NCI-H748 (cell line): ENCODE data around the gene CRYBG2.

Experiments used
- DNase-seq: peaks from one replicate; lab custom pipeline; 2025; ENCODE audit not compliant: unreplicated experiment; lab: John Stamatoyannopoulos, UW

Gene CRYBG2

DNA sequence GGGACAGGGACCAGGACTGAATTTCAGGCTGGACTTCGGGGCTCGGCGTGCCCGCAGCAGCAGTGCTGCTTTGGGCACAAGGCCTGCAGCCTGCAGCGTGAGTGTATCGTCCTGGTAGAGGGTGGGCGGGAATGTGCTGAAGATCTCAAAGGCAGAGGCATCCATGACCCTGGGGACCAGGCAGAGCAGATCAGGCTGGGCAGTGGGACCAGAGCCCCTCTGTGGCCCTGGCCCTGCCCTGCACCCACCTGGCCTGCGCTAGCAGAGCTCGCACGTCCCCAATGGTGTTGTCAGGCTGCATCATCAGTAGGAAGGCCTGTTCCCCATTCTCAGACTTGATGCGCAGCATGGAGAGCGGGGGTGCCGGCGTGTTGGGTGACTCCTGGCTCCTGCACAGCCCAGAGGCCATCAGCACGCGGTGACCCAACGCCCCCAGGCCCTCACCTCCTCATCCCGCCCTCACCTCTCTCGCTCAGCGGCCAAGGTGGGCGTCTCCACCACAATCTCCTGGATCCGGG, 71.5 kb downstream of the CRYBG2 start:
- DNase-seq, result no peak

GRCh38 chr1:26281971-26282370, 72.0 kb downstream of the CRYBG2 start:
- DNase-seq, result peak; percentile 13

DNA sequence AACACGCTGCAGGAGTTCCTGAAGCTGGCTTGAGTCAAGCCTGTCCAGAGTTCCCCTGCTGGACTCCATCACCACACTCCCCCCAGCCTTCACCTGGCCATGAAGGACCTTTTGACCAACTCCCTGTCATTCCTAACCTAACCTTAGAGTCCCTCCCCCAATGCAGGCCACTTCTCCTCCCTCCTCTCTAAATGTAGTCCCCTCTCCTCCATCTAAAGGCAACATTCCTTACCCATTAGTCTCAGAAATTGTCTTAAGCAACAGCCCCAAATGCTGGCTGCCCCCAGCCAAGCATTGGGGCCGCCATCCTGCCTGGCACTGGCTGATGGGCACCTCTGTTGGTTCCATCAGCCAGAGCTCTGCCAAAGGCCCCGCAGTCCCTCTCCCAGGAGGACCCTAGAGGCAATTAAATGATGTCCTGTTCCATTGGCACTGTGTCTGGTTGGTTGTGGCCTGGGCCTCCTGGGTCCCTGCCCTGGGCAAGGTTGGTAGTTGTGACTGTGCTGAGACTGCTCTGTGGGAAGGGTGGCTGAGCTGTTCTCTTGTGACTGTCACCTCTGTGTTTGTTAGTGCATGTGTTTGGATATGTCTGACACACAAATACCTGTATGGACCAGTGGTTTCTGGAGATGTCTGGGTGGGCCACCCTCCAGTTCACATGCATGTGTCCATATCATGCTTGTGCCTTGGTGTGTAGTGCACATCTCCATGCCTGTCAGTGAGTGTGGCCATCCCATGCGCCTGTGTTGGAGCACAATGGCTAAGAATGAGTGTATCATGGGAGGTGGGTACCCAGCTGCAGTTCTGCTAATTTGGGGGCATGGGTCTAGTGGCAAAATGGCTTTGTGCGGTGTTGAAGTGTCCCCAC, 72.6 kb downstream of the CRYBG2 start:
- DNase-seq, result no peak

DNA sequence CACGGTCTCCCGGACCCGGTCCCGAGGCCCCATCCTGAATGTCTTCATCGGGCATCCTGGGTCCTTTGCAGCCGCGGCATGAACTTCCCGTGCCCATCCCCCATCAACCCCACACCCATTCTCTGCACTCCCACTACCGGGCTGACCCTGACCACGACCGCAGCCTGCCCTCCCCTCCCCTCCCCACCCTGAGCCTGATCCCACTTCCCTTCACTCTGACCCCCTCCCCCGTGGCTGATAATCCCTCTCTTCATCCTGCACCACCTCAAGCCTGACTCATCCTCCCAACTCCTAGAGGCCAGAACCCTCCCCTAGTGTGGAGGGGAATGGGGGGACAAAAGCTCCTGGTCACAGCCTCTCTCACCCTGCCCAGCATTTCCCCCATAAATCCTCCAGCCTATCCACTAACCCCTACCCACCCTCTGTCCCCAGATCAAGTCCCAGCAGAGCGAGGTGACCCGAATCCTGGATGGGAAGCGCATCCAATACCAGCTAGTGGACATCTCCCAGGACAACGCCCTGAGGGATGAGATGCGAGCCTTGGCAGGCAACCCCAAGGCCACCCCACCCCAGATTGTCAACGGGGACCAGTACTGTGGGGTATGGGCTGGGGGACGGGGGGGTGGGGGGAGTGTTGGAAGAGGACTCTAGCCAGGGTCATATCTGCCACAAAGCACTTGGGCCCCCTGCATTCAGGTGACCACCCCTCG, 73.4 kb downstream of the CRYBG2 start:
- DNase-seq, result no peak

DNA sequence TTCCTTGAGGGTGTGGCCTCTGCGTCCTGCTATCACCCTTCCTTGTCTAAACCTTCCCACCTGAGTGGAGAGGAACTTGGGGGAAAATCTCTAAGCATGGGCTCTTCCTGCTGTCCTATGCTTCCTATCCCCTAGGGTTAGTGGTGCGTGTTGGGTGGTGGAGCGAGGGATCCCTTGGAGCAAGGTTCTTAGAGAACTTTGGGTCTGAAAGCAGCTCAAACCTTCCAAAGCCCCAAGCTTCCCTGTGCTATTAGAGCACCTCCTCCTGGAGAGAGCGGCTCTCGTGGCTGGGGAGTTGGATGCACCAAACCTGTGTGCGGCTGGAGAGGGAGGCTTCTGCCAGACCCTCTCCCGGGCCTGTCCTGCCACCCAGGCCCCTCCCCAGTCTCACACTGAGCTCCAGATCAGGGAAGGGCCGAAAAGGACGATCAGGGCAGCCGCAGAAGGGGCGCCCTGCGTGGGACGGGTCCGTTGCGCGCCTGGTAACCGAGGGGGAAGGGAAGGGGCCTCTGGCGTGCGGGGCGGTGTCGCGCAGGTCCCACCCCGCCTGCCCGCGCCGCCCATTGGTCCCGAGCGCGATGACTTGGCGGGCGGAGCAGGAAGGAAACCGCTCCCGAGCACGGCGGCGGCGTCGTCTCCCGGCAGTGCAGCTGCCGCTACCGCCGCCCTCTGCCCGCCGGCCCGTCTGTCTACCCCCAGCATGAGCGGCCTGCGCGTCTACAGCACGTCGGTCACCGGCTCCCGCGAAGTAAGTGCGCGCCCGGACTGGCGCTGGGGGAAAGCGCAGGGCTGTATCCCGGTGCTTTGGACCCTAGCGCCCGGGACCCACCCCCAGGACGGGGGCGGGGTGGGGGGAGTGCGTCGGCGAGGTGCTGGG, 74.2 kb downstream of the CRYBG2 start, which contains the start of gene SH3BGRL3:
Gene SH3BGRL3, plus strand, starts transcription at position 631 of the 877 bp plus-strand sequence. Its CDS starts 70 bp downstream, at position 701.
- DNase-seq, result peak; percentile 79

DNA sequence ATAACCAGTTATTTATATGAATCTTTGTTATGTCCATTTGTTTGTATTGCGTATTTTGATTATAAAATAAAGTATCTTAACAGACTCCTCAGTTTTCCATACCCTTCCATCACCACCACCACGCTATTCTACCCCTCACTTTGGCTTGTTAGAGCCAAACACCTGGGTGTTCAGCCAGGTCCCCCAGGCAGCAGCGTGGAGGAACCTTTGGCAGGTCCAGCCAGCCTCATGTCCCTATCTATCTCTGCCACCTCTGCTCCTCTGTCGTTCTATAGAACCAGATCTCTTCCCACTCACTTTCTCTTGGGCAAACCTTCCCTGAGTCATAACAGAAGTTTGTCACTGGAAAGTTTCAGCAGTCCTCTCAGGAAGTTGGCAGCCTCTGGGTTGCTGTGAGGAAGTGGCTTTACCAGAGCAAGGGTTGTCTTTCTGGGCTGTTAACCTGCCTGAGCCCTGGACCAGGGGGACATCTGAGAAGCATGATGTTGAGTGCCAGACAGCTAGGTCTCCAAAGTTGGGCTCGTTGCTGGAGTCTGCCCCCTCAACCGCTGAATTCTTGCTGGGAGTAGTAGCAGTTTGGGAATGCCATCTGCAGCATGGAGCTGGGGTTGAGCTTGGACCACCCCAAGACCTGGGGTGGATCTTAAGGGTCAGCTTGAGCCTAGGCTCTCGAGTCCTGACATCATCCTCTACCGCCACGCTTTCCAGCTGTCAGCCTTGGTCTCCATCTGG, 75.0 kb downstream of the CRYBG2 start:
- DNase-seq, result no peak

DNA sequence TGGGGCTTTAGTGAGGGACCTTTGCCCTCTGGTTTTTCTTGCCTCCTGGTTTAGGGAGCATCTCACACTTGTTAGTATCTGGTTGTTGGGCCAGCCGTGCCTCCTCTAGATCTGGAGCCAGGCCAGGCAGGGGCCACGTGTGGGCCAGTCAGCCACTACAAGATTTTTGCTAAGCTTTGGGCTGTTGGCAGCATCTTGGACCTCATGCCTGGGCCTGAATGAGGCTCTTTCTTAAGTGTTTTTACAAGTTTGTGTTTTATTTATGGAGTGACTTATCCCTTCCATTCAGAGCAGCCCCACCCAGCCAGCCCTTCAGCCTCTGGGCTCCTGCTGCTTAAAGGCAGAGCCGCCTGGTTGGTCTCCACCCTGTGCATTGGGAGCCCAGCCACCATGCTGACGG, 75.6 kb downstream of the CRYBG2 start:
- DNase-seq, result no peak

DNA sequence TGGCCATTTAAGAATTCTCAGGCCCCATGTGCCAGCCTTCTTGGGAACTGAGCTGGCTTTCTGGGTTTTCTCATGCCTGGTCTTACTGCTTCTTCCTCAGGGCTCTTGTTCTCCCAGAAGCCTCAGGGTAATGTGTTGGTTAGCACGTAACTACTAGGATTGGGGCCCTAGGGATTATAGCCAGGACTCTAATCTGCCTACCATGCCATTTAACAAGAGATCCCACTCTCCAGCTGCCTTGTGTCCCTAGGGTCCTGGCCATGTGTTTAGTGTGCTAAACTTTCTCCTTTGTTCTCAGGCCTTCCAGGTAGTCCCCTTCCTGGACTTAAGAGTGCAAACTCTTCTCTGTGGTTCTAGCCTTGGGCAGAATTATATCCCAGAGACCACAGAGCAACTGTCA, 76.2 kb downstream of the CRYBG2 start:
- DNase-seq, result no peak

DNA sequence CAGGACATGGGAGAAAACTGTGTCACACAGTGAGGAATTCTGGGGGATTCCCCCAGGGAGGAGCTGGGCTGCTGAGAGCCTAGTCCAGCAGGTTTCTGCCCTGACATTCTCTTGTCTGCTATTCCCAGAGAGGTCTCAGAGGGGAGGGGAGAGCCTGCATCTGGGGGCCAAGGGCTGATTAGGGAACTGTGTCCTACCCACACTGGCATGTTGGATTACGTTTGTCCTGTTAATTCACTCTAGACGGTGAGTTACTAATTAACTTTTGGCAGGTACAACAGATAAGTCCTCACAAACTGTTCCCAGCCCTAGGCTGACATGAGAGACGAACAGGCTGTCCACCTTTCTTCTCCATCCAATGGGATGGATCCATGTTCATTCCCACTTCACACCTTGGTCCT, 76.7 kb downstream of the CRYBG2 start:
- DNase-seq, result no peak

DNA sequence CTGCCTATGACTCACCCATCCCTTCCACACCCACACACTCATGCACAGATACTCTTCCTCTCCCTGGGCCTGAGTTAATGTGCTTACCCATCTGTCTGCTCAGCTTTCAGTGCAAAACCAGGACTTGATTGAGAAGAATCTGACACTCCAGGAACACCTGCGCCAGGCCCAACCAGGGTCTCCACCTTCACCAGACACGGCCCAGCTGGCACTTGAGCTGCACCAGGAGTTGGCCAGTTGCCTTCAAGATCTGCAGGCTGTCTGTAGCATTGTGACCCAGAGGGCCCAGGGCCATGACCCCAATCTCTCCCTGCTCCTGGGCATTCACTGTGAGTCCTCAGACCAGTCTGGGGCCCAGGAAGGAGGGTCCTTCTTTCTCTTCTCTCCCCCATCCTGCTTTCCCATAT, 77.5 kb downstream of the CRYBG2 start:
- no peak for DNase-seq

DNA sequence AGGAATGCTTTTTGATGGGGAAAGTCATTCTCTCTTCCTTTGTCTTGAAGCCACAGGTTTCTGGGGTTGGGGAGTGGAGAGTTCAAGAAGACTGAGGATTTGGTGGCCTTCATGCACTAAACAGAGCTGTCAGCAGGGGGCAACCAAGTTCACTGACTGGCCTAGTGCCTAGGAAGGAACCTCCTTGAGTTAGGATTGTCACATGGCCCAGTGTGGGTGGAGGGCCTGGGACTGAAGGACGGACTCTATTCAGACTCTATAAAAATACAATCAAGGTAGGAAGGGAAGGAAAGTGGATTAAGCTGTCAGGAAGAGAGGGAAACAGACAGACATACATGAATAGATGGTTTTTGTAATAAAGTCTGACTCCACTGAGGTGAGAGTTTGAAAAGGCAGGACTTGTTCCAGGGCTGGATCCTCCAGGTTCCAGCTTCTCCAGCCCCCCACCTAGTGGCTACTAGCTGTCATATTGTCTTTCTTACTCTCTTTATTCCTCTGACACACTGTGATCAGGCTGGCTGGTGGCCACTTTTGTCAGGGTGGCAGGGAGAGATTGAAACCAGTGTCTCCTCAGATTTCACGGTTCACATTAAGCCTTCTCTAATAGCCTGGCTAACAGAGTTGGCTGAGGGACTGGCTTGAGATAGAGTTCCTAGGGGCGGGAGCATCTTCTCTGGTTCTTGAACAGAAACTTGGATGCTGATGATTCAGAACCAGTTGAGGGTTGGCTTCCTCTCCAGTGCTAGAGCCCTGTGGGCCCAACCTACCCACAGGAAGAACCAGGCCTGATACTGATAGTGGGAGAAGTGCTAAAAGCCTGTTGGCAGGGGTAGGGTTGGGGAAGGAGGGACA, 78.1 kb downstream of the CRYBG2 start:
- DNase-seq, result peak; percentile 42

DNA sequence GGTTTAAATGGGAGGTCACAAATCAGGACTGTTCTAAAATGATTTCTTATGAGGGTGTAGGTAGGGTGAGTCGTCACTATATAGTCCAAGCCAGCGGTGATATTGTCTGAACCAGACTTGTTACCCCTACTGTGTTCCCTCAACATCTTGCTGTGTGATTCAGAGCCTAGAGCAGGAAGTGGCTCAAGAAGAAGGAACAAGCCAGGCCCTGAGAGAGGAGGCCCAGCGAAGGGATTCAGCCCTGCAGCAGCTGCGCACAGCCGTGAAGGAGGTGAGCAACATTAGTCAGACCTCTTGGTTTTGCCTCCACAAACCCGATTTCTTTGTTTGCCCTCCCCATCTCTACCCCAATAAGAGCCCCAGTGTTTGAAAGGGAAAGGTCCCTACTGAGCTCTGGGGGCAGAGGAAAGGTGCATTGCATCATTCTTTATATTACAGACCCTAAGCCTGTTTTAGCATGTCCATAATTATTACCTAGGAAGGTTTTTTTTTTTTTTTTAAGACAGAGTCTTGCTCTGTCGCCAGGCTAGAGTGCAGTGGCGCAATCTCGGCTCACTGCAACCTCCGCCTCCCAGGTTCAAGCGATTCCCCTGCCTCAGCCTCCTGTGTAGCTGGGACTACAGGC, 79.0 kb downstream of the CRYBG2 start:
- DNase-seq, result no peak
